ENCODE results near the gene JOSD2.

The JOSD2 gene

GRCh38 chr19:50457300-50457699, 53.7 kb downstream of the JOSD2 start:
- DNase-seq (ENCODE audit: extremely low read depth in 1 of 2, low read depth in 1 of 2) = no peak
